SKM-1 (cell line): ENCODE results near the gene LHCGR.
"Not testable (repeated sequence)": the region's sequence is repeated elsewhere in the genome, so short reads cannot be mapped to it uniquely, and the experiment has no call there.

ENCODE experiments used
- DNase-seq: peaks from one replicate; lab custom pipeline; 2025; ENCODE audit not compliant: unreplicated experiment; lab: John Stamatoyannopoulos, UW

Gene LHCGR

DNA sequence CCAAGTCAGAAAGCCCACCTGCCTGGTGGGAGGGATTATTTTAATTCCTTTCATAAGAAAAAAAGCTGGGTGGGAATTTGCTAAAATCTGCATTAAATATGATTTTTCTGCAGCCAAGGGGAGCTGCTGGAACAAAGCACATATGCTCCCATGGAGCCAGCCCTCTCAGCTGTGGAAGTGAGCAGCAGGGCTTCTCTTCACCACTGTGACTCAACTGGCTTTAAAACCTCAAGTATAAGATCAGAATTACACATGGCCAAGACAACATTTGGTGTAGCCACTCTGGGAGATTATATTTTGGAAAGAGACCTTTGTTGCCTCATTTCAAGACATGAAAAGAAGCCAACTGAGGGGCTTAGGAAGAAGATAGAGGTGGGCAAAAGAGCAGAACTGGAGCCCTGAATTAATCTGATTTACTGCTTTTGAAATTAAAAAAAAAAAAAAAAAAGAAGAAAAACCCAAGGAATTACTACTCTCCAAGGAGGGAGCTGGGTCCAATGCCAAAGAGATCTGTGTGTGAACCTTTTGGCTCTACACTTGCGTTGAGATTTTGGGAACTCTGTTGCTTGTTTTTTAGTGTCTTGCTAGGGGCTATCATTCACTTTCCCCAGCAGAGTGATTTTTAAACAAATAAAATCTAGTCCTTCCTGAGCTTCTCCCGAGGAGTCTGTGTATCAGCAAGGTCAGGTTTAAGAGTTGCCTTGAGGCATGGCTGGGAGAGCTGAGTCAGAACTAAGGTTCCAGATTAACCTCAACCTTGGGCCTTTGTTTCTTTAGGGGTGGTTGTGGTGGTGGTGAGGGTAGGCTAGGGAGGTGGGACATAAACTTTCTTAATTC lies 6.0 kb downstream of the LHCGR start:
- no peak for DNase-seq

DNA sequence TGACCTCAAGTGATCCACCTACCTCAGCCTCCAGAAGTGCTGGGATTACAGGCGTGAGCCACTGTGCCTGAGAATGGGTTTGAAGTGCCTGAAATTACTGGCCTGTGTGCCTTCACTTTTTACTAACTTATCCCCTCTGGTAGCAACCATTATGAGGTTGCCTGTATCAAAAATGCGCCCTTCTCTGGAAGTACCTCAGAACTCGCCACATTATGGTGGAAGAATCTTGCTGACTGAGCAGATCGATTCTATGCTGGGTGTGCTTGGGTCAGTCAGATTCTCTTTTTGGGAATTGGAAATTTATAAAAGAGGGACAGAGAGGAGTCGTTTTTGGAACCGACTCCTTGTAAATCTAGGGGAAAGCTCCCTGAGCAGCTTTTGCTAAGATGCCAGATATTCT lies 8.2 kb downstream of the LHCGR start:
- DNase-seq, result no peak

DNA sequence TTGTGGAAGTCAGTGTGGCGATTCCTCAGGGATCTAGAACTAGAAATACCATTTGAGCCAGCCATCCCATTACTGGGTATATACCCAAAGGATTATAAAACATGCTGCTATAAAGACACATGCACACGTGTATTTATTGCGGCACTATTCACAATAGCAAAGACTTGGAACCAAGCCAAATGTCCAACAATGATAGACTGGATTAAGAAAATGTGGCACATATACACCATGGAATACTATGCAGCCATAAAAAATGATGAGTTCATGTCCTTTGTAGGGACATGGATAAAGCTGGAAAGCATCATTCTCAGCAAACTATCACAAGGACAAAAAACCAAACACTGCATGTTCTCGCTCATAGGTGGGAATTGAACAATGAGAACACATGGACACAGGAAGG lies 16.3 kb downstream of the LHCGR start:
- DNase-seq, result not testable (repeated sequence)

DNA sequence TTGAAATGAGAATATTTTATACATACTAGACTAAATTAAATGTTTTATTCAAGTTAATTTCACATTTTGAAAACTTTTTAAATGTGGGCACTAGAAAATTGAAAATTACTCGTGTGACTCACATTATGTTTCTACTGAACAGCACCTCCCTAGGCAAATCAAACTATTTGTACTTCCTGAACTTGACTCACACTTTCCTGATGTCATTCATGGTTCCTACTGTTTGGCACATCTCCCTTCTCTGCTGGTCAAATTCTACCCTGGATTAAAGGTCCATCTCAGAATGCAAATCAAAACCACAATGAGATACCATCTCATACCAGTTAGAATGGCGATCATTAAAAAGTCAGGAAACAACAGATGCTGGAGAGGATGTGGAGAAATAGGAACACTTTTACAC lies 16.7 kb downstream of the LHCGR start:
- DNase-seq, result no peak

DNA sequence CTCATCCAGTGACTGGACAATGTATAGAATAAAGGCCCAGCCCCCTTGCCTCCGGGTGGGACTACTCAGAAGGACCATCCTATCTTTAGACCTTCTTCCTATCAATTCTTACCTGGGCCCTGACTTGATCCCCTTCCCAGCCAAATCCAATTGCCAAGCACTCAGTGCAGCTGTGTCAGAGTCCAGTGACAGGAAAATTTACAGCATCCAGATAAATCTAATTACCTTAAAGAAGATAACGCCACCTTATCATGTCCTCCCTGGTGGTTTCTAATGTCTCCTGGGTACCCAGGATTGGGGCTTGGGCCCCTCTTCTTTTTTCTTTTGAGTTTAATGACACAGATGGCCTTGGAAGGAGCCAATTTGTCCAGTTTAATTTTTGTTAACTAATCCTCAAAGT lies 19.3 kb downstream of the LHCGR start:
- no peak for DNase-seq

DNA sequence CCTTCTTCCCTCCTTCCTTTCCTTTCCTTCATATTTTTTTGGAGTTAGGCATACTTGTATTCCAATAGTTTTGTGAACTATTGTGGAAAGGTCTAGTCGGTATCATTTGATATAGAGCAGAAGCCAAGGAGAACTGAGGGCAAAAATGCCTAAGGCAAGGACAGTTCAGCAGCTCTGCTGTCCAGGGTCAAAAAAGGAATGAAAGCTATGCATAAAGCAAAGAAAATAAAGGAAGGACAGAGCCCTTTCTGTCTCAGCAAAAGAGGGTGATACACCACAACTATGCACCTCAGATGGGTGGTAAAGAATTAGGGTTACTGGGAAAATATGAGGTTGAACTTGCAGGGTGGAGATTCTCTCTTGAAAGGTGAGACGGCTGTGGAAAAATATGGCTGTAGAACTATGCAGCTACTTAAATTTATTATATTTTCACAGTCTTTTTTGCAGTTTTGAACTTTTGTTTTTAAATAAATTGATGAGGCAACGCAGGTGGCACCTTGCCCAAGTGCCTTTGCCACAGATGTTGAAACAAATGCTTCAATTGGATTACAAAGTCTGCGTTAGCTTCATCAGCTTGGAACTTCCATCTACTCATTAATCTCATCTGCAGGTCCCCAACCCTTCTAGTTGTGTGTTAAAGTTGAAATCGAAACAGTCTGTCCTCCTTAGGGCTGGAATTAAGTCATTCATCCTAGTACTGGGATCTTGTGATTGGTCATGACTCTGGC lies 20.8 kb downstream of the LHCGR start:
- DNase-seq, result no peak

DNA sequence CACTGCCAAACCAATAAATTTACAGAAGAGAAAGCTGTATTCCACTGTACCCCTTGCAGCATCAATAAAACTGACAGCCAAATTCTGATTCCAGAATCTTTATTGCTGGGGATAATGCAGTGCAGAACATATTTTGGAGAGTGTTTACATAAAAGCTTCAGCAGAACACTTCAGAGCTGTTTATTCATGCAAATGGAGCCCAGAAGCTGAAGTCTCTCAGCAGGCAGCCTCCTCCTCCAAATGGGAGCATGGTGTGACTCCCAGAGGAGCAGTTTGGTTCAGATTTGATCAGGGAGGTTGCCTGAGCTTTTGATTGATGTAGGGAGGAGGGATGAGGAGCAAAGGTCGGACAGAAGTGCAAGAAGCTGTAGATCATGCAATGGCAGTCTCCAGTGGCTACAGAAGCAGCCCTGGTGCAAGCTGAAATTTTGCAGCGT lies 22.4 kb downstream of the LHCGR start:
- DNase-seq, result no peak

DNA sequence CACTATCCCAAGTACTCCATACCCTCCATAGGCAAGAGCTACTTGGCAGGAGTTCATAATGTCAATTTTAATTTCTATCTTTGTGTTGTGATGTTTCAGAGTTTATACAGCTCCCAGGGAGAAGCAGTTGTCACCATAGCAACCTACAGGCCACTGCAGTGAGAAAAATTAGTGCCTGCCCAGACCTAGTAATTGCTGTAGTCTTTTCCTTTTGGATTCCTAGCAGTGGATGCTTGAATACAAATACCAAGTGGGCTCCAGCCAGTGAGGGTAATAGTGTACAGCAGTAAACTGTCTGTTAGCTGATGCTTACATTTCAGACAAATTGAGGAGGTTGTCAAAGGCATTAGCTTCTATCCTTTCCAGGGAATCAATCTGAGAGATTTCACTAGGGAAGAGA lies 26.7 kb downstream of the LHCGR start:
- DNase-seq, result no peak

DNA sequence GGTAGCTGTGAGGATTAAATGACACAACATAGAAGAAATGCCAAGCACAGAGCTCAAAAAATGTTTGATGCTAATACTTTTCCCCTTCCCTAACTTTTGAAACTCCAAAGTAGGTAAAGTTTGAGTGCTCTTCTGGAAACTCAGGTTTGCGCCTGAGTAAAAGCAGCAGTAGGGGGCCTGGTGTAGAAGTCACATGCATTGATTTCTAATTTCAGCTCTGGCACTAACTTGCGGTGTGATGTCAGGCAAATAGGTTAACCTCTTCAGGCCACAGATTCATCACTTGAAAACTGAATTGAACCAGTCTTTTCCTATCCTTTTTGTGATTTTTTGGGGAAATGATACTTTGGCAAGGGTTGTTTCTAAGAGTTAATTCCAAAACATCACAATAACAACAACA lies 27.2 kb downstream of the LHCGR start:
- DNase-seq, result no peak

DNA sequence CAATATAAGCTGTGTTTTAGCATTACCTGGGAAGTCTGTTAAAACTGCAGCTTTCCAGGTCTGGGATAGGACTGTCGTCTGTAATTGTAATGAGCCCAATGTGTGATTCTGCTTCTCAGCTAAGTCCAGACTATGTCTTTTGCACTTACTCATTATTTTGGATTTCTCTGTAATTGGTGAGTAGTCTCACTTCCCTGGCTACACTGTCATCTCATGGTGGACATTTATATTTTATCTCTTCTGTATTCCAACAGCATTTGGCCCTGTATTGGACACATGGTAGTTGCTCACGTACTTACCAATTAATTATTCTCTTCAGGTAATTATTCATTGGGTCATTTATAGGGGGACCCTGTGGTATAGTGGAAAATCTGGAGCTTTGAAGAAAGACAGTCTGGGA lies 28.0 kb downstream of the LHCGR start:
- DNase-seq, result no peak

DNA sequence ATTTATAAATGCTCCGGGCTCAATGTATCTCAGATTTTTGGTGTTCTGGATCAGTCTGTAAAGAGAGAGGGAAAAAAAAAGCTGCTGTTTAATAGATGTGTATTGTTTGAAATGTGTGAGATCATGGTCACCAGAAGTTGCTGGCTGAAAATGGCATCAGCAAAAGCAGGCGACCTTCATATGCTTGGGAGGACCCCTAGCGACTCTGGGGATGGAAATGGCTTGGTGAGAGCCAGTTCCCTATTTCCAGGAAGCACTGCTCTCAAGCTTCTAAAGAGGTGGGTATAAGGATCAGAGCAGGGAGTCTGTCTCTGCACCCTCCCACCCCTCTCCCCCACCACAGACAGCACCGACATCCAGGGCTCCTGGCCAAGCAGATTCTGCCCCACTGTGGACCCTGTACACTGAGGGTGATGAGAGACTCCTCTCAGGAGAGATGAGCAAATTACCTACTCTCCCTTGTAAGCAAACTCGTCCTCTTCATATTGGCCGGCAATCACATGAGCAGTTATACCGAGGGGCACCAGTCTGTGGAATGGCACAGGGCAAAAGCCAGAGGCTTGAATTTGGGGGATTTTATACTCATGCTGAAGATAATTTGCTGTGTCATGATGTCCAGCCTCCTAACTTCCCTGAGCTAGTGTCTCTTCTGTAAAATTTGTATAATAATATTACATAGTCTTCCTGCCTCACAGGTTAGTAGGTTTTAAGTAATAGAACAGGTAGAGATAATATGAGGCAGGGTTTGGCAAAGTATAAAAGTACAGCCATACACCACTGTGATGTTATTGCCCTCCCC lies 29.6 kb downstream of the LHCGR start:
- DNase-seq, result no peak

DNA sequence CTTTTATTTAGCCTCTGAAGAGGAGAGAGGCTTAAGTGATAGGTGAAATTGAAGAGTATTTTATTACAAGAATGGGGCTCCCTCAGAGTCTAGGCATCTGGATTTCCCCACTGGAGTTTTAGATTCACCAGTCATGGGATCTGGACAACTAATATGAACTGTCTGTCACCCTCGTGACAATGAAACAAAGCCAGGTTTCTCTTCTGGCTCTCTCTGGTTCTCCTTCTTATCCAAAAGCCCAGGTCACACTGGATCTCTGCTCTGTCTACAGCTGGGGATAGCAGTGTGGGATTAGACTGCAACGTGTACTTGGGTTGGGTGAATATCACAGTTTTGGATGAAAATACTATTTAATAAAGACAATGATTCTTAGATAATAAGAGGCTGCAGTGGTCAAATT lies 31.2 kb downstream of the LHCGR start:
- DNase-seq, result no peak

DNA sequence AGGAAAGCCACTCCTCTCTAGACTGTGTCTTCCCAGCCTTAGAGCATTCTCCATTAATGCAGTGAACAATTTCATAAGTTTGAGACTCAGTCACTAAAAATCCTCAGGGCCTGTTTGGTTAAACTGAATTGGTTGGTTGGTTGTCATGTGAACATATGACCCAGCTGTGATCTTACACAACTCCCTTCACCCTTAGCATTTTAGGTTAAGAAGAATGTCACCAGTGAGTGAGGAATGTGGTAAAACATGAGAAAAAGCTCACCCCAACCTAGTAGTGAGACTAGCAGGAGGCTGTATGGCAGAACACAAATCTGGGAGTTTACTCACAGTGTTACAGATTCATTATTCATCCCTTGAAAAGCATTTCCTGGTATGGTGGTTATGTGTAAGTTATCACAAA lies 32.4 kb downstream of the LHCGR start:
- no peak for DNase-seq

DNA sequence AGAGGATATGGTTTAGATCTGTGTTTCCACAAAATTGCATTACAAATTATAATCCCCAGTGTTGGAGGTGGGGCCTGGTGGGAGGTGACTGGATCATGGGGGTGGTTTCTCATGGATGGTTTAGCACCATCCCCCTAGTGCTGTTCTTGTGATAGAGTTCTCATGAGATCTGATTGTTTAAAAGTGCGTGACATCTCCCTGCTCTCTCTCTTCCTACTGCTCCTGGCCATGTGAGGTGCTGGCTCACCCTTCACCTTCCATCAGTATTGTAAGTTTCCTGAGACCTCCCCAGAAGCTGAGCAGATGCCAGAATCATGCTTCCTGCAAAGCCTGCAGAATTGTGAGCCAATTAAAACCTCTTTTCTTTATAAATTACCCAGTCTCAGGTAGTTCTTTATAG lies 33.1 kb downstream of the LHCGR start:
- DNase-seq, result no peak

DNA sequence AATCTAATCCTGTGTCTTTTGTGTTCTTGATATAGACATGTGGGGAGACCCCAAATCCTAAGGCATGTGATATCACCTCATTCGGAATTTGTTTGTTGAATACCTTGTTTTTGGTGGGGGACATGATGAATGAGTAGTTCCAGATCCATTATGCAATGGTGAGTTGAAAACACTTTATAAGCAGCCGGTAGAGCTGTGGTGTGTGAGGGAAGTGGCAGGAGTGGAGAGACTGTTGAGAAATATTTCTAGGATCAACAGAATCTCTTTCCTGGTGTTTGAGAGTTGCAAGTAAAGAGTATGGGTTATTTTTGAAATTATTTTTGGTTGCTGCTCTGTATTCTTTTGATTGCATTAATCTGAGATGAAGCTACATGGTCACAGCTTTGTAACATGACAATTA lies 34.4 kb downstream of the LHCGR start:
- DNase-seq, result no peak

DNA sequence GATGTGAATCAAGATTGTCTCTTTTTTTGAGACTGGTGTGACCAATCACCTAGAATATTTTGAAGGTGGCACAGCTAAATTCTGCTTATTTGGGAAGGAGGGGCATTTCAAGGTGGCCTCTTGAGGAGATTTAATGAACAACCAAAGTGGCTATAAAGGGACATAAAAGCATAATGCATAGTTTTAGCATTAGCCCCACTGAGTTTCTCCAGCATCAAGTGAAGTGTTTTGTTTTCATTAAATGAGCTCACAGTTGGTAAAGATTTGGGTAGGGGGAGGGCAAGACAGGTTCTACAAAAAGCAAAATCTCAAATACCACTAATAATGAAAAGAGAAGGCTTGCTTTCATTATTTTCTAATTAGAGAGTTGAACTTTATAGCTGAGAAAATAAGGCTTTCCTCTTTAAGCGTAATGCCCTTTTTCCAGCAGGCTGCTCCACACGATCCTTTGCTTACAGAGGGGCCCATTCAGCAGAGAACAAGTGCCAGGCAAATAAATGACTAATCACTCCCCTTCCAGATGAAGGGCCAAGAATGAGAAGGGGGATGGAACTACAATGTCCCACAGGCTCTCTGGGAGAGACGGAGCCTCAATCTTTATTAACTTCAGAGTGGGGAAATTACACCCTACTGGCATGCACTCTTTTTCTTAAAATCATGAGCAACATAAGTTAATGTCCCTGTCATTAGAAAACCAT lies 35.9 kb downstream of the LHCGR start:
- no peak for DNase-seq

DNA sequence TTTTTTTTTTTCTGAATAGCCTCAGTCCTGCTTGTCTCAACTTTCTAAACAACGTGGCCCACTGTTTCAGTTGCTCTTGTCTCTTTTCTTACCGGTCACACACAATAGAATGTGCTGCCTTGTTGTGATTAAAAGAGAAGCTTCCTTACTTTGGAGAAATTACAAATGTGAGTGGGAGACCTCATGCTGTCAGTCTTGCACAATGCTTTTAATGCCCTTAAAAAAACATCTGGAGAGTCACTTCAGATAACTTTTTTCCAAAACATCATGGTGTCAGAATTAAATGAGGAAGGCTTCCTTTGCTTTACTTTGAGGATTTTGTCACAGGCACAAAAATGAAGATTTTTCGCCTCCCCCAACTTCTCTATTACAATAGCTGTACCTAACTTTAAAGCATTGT lies 37.7 kb downstream of the LHCGR start:
- no peak for DNase-seq

DNA sequence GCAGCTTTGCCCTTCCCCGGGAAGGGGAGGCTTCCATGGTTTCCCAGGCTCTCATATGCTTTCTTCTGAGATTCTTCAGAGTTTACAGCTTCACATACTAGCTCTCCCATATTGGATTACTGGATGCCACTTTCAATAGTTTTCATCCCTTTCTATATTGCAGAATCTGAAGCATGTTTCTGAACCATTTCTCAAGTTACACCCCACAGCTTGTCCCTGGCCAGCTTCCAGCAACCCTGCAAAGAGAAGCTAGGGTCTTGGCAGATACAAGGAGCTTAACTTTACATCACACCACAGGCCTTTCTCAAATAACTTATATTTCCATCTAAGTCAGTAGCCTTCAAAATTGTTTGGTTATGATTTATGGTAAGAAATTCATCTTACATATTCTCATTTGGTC lies 39.6 kb downstream of the LHCGR start:
- DNase-seq, result no peak

DNA sequence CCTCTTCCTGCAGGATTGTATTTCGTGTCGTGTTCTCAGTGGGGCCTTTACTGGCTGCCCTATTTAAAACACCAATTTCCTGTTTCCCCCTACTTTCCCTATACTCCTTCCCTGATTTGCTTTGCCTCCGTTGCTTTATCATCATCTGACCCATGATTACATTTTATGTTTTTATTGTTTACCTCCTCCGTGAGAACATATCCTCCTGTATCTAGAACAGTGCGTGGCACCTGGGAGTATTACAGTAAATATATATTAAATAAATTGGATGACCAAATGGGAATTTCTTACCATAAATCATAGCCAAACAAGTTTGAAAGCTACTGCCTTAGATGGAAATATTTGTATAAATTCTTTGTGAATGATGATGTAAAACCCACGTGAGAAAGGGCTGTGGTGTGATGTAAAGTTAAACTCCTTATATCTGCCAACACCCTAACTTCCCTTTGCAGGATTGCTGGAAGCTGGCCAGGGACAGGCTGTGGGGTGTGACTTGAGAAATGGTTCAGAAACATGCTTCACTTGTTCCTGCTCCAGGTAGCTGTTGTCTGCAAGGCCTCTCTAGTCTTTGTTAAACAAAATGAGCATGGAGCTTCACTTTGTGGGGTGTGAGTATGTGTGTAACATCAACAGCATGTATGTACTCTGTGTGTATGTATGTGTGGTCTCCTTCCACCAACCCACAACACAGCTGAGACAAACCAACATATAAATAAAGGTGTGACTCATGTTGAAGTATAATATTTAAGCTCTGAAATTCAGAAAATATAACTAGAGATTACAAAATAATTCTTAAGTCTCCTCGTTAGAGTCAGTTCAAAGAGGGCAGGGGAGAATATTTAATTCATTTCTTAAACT lies 40.3 kb downstream of the LHCGR start:
- DNase-seq, result no peak

DNA sequence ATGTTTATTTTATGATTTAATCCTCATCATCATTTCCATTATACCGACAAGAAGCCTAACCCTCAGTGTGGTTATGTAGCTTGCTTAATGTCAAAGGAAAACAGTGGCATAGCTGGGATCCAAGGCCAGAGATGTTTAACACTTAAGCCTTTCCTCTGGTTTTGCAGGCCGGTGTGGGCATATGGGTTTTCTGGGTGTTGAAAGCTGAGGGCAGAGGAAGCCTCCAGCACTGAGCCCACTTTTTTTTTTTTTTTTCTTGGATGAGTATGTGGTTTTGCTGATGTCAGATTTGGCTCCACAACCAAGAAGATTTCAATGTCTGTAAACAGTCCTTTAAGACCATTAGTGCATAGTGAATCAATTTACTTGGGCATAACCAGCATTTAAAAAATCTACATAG lies 41.3 kb downstream of the LHCGR start:
- DNase-seq, result no peak
